Large intestine (tissue), 3 donors: Measurements from ENCODE around the gene RNF157. TPM values are rescaled to one million over a fixed set of nuclear protein-coding genes. Genes with fewer than 3 reads are reported as not detected.
"Not testable (repeated sequence)": the region's sequence is repeated elsewhere in the genome, so short reads cannot be mapped to it uniquely, and the experiment has no call there.

ENCODE experiments used
- DNase-seq, 2 donors: peaks; one replicate each; pipeline versions ENCODE4 v3.0.0 to v3.0.0-alpha.2; 2013
- H3K27ac ChIP-seq: one replicate; pipeline ENCODE4 v1.5.1; 2013; ENCODE audit warnings: low read length
- H3K27me3 ChIP-seq: 2 replicates; pipeline ENCODE4 v1.6.1; 2013; ENCODE audit warnings: low read length; ENCODE audit not compliant: control insufficient read depth, insufficient read depth
- H3K36me3 ChIP-seq: 2 replicates; pipeline ENCODE4 v1.6.1; 2013; ENCODE audit warnings: low read length; ENCODE audit not compliant: control insufficient read depth, insufficient read depth
- H3K4me1 ChIP-seq: one replicate; pipeline ENCODE4 v1.6.1; 2013; ENCODE audit warnings: low read length; ENCODE audit not compliant: control insufficient read depth, insufficient read depth
- H3K4me3 ChIP-seq: one replicate; pipeline ENCODE4 v1.5.1; 2013; ENCODE audit warnings: low read length
- H3K9me3 ChIP-seq: one replicate; pipeline ENCODE4 v1.6.1; 2013; ENCODE audit warnings: mild to moderate bottlenecking, low read depth, low read length, moderate library complexity; ENCODE audit not compliant: control insufficient read depth
- WGBS: methylation state at CpG from one replicate; pipeline ENCODE4 v1.1.5; 2013; ENCODE audit warnings: low lambda C conversion rate; ENCODE audit not compliant: insufficient coverage; 5-methylcytosine and 5-hydroxymethylcytosine counted together
- polyA plus RNA-seq: library from polyadenylated mRNA; unstranded; fragments of 120-200 nt; gene quantifications from one replicate; pipeline ENCODE4 v1.2.1, GENCODE V29; 2013

The RNF157 gene
- polyA plus RNA-seq, 1 donor: 19.2 TPM

DNA sequence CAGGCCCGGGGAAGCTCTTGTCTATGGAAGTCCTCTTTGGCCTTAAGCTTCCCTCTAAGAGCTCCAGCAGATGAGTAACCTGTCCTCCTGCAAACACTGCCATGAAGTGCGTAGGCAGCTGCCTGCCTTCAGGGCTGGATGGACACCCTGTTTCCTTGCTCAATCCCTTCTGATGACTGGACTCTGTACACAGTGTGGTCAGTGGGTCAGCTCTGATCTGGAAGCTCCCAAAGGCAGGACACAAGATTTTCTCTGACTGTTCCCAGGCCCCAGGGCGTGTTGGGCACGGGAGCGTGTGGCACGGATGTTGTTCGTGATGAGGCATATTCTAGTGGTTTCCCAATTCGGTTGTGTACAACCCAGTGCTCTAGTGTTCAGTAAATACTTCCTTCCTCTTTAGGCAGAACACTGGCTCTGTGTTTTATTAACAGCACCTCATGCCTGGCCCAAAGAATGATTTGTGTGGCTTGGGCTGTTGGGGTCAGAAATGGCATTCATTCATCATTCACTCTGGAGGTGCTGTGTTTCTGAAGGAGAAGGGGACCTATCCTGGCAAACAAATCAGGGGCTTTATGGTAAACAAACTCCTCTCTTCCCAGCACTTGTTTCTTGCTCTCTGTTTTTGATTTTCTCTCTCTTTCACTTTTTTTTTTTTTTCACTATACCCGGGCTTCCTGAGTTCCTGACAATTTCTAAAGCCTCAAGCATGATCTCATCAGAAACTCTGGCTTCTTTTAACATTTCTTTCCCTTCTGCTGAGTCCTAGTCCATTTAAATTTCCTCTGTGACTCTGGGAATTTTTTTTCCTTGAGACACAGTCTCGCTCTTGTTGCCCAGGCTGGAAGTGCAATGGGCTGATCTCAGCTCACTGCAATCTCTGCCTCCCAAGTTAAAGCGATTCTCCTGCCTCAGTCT lies 12.0 kb upstream of the RNF157 start:
- WGBS: 71% methylated on average over 3 of the region's 11 CpGs
- H3K27me3 ChIP-seq: no peaks in the 10 kb centered on the region
- peak overlapping the region; percentile 48 for H3K27ac ChIP-seq
- H3K36me3 ChIP-seq: no peaks in the 10 kb centered on the region
- peaks cover 15% of the 10 kb centered on the region for H3K4me1 ChIP-seq
- no peak overlapping the region for H3K4me3 ChIP-seq
- no peaks in the 10 kb centered on the region for H3K9me3 ChIP-seq
- DNase-seq: no peak

DNA sequence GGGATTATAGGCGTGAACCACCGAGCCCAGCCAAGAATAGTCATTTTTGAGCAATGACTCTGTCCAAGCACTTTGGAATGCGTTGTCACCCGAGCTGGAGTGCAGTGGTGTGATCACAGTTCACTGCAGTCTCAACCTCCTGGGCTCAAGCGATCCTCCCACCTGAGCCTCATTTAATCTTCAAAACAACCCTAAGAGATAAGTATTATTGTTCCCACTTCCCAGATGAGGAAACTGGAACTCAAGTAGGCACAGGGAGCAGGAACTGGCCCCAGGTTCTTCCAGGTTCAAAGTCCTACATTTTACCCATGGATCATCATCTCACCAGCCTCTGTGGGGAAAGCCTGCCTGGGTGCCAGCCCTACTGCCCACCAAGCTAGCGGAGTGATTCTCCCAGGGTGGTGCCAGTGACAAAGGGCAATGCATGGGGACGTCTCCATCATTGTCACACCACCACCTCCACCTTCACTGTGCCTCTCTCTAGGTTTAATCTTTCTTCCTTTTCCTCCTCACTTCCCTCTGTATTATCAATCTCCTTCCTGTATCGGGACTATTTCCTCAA lies 11.3 kb upstream of the RNF157 start:
- peaks cover 23% of the 10 kb centered on the region for H3K4me1 ChIP-seq
- H3K4me3 ChIP-seq: no peak overlapping the region
- H3K27me3 ChIP-seq: no peaks in the 10 kb centered on the region
- peak overlapping the region; percentile 8 for H3K27ac ChIP-seq
- H3K36me3 ChIP-seq: no peaks in the 10 kb centered on the region
- WGBS: no CpG with 5 or more reads among the region's 8 CpGs
- no peak for DNase-seq
- H3K9me3 ChIP-seq: no peaks in the 10 kb centered on the region

DNA sequence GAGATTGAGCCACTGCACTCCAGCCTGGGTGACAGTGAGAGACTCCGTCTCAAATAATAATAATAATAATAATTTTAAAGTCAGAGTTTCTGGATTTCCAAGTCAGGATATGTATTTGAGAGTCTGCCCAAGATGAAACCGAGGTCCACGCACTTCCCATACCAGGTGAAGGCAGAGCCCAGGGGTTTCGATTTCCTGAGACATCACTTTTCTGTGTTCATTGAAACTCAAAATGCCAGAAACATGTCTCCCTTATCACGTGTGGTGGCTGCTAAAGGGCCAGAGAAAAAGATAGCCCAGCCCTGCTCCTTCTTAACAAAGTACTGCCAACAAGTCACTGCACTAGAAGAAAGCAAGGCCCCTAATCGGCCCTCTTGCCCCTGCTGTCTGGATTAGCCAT lies 9.8 kb upstream of the RNF157 start:
- H3K36me3 ChIP-seq: no peaks in the 10 kb centered on the region
- H3K4me1 ChIP-seq: peaks cover 31% of the 10 kb centered on the region
- DNase-seq: no peak
- H3K9me3 ChIP-seq: no peaks in the 10 kb centered on the region
- WGBS: no CpG with 5 or more reads among the region's 6 CpGs
- H3K4me3 ChIP-seq: no peak overlapping the region
- H3K27ac ChIP-seq: no peak overlapping the region
- H3K27me3 ChIP-seq: no peaks in the 10 kb centered on the region

DNA sequence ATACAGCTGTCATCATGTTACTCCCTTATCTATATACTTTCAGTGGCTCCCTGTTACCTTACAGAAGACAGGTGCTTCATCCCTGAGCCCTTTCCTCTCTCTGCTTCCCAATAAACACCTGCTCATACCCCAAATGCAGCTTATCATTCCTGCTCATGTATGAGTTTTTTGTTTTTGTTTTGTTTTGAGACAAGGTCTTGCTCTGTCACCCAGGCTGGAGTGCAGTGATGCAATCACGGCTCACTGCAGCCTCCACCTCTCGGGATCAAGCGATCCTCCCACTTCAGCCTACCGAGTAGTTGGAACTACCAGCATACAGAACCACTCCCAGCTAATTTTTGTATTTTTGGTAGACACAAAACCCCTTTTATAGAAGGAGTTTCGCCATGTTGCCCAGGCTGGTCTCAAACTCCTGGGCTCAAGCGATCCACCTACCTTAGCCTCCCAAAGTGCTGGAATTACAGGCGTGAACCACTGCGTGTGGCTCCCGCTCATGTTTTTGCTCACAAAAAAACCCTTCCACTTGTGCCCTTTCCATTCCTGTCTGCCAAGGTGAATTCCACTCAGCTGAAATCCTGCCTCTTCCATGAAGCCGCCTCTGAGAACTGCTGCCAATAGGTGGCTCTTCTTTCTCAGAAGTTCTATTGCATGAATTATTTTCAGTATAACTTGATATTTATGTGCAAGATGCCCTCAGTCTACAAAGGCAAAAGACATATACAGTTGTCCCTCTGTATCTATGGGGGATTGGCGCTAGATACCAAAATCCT lies 7.9 kb upstream of the RNF157 start:
- Histone ChIP-seq H3K36me3 (no peaks in the 10 kb centered on the region), H3K4me3 (no peak overlapping the region), H3K27me3 (no peaks in the 10 kb centered on the region), H3K9me3 (no peaks in the 10 kb centered on the region), H3K4me1 (peaks cover 31% of the 10 kb centered on the region), H3K27ac (no peak overlapping the region)
- WGBS: no CpG with 5 or more reads among the region's 11 CpGs
- DNase-seq: no peak

DNA sequence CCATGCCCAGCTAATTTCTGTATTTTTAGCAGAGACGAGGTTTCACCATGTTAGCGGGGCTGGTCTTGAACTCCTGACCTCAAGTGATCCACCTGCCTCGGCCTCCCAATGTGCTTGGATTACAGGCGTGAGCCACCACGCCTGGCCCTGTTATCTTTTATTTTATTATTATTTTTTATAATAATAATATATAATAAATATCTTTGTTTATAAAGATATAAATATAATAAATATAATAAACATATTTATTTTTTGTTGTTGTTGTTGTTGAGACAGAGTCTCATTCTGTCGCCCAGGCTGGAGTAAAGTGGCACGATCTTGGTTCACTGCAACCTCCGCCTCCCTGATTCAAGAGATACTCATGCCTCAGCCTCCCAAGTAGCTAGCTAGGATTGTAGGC lies 7.0 kb upstream of the RNF157 start:
- Histone ChIP-seq H3K36me3 (no peaks in the 10 kb centered on the region), H3K4me1 (peaks cover 28% of the 10 kb centered on the region), H3K9me3 (no peaks in the 10 kb centered on the region), H3K27me3 (no peaks in the 10 kb centered on the region), H3K27ac (peak overlapping the region; percentile 75), H3K4me3 (no peak overlapping the region)
- WGBS: 100% methylated on average over 1 of the region's 8 CpGs
- no peak for DNase-seq

DNA sequence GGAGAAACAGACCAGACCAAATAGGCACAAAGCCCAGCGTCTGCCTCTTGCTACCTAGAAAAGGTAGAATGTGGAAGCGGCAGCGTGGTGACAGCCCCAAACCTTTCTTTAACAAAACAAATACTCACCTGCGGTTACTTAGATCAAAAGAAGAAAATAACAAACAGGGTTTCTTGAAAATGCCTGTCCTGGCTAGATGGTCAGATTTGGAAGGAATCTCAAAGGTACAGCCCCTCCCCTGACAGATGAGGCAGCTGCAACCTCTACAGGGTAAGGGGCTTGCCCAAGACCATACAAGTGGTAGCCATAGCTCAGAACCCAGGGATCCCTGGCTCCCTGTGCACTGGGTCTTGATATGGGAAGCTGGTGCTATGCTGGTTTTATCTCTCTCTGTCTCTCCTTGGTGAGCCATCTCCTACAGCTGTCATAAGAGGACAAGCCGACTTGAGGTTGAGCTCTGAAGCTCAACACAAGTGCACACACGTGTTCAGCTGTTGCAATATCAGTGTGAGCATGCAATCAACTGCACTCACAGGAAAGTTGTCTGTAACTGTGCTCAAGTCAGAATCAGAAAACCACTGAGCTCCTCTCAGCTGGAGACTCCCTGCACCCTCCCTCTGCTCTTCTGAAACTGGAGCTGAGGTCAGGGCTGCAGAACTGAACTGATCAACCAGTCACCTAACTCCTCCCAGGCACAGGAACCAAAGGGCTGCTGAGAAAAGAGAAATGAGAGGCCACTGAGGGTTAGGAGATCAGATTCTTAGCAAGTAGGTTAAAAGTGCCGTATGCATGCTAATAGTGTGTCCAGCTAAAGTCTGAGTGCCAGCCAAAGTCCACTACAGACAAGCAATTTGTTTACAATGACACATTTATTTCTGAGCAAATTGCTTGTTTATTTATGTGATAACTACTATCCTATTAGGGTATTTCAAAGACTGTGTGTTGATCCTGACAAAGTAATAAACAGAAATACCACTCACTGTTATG lies 6.1 kb upstream of the RNF157 start:
- H3K27ac ChIP-seq: peak overlapping the region; percentile 75
- H3K36me3 ChIP-seq: no peaks in the 10 kb centered on the region
- H3K4me1 ChIP-seq: peaks cover 32% of the 10 kb centered on the region
- DNase-seq: peak; percentile 85 to 87
- no peaks in the 10 kb centered on the region for H3K9me3 ChIP-seq
- H3K27me3 ChIP-seq: no peaks in the 10 kb centered on the region
- no peak overlapping the region for H3K4me3 ChIP-seq
- WGBS: no CpG with 5 or more reads among the region's 7 CpGs

DNA sequence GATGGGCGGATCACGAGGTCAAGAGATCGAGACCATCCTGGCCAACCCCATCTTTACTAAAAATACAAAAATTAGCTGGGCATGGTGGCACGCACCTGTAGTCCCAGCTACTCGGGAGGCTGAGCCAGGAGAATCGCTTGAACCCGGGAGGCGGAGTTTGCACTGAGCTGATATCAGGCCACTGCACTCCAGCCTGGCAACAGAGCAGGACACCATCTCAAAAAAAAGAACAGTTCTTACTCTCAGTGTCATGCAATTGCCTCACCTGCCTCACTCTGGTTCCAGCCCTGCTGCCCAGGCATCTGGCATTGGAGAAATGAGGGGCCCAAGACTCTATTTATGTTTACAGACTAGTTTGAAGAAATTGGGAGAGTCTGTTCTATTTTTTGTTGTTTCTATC lies 4.4 kb upstream of the RNF157 start:
- DNase-seq, H3K4me3 ChIP-seq, H3K36me3 ChIP-seq, H3K27ac ChIP-seq, H3K9me3 ChIP-seq, H3K27me3 ChIP-seq: not testable (repeated sequence)
- H3K4me1 ChIP-seq: peaks cover 39% of the 10 kb centered on the region
- no CpG with 5 or more reads among the region's 8 CpGs for WGBS

DNA sequence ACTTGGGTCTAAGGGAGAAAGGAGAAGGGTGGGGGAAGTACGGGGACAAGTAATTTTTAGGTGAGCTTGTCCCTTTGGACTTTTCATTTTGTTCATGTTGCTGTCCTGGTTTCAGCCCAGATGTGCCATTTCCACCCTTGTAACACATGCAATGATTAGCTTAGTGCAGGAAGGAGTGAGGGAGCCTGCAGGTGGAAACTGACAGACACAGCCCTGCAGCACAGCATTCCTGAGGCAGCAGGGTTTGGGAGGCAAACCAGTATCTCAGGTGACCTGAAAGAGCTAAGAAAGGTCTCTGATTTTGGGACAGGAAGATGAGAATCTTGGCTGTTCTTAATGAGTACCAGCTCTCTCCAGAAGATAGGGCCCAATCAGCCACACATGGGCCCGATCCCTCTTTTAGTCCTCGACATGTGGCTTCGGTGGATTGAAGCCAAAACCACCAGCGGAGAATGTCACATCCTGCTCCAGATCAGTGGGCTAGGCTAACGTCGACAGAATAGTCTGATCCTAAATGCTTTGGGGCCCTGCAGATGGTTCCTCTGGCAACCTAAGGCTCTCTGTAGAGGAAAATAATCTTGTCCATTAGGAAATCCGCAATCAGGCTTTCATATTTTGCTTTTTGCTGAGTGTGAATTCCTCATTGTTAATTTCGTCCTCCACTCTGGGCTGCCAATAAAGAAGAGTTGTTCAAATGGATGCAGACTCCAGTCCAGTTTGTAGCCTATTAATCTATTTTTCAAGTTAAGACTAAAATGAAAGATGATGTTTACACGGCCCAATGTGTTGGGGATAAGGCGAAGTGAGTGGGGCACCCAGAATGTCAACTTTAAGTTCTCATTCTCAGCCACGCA lies 3.8 kb upstream of the RNF157 start:
- no CpG with 5 or more reads among the region's 12 CpGs for WGBS
- Histone ChIP-seq H3K4me3 (no peak overlapping the region), H3K9me3 (no peaks in the 10 kb centered on the region), H3K27me3 (peaks cover 3% of the 10 kb centered on the region), H3K36me3 (no peaks in the 10 kb centered on the region), H3K27ac (no peak overlapping the region), H3K4me1 (peaks cover 39% of the 10 kb centered on the region)
- no peak for DNase-seq

DNA sequence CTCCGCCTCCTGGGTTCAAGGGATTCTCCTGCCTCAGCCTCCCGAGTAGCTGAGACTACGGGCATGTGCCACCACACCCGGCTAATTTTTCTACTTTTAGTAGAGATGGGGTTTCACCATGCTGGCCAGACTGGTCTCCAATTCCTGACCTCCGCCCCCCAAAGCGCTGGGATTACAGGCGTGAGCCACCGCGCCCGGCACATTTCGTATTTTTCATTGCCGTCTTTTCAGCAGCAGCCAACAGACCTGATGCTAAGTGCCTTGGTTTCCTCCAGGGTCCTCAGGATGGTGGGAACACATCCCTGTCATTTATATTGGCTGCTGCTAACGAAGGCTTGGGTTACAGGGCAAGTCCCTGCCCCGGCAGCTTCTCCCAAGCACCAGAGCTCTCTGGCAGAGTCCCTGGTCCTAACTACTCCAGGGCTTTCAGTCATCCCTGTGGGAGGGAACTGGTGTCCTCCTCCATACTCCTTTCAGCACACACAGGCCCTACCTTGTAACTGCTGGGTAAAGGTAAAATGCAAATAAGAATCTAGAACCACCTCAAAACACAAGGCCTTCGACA lies 1.5 kb upstream of the RNF157 start:
- no CpG with 5 or more reads among the region's 15 CpGs for WGBS
- H3K27me3 ChIP-seq: peaks cover 3% of the 10 kb centered on the region
- H3K4me3 ChIP-seq: no peak overlapping the region
- H3K9me3 ChIP-seq: no peaks in the 10 kb centered on the region
- DNase-seq: no peak
- H3K4me1 ChIP-seq: peaks cover 33% of the 10 kb centered on the region
- no peak overlapping the region for H3K27ac ChIP-seq
- no peaks in the 10 kb centered on the region for H3K36me3 ChIP-seq
